Ascending aorta (tissue), 2 donors: ENCODE measurements around the gene DNAJB1. TPM values are rescaled to one million over a fixed set of nuclear protein-coding genes. Genes with fewer than 3 reads are reported as not detected.
A peak's percentile ranks its signal among the peaks of the same experiment; 100 is the strongest.

Experiments used
- DNase-seq, 2 donors: peaks; one replicate each; pipeline ENCODE4 v3.0.0-alpha.2; 2019; ENCODE audit warnings: low spot score in 2 of 2
- H3K27ac ChIP-seq, 2 donors: fragments of 200-600 bp; sonication (generic); one replicate each; pipeline ENCODE4 v1.5.1; 2016 to 2017; ENCODE audit warnings: mild to moderate bottlenecking in 1 of 2
- H3K27me3 ChIP-seq: fragments of 200-600 bp; sonication (generic); one replicate; pipeline ENCODE4 v1.5.1; 2017
- H3K36me3 ChIP-seq, 2 donors: fragments of 200-600 bp; sonication (generic); one replicate each; pipeline ENCODE4 v1.5.1; 2016
- H3K4me1 ChIP-seq, 2 donors: fragments of 200-600 bp; sonication (generic); one replicate each; pipeline ENCODE4 v1.5.1; 2016 to 2017; ENCODE audit warnings: mild to moderate bottlenecking in 1 of 2
- H3K4me3 ChIP-seq, 2 donors: fragments of 200-600 bp; sonication (generic); one replicate each; pipeline ENCODE4 v1.5.1; 2016 to 2017; ENCODE audit warnings: mild to moderate bottlenecking in 1 of 2
- H3K9me3 ChIP-seq, 2 donors: fragments of 200-600 bp; sonication (generic); one replicate each; pipeline ENCODE4 v1.5.1; 2016
- intact Hi-C: fragments of 100-400 bp; cut with DNase I; formaldehyde crosslinking; loops from one replicate; pipeline ENCODE4 v1.15.1; 2023
- total RNA-seq: library from RNA; depleted of rRNA; stranded (reverse); fragments of >200 nt; gene quantifications from one replicate; pipeline ENCODE4 v1.1.0, GENCODE V29; 2016
- TF ChIP-seq, protein P1 (sequence below), 3 experiments: fragments of 200-600 bp in 2 of 3; fragments of 450-650 bp in 1 of 3; sonication (generic) in 2 of 3; IDR thresholded peaks; one replicate each; pipeline ENCODE4 v1.5.1; 2016 to 2019; ENCODE audit warnings: antibody characterized with exemption in 3 of 3, mild to moderate bottlenecking in 1 of 3, moderate library complexity in 1 of 3

Gene DNAJB1
- total RNA-seq, 1 donor from 2014 or later, result 73.8 TPM

DNA sequence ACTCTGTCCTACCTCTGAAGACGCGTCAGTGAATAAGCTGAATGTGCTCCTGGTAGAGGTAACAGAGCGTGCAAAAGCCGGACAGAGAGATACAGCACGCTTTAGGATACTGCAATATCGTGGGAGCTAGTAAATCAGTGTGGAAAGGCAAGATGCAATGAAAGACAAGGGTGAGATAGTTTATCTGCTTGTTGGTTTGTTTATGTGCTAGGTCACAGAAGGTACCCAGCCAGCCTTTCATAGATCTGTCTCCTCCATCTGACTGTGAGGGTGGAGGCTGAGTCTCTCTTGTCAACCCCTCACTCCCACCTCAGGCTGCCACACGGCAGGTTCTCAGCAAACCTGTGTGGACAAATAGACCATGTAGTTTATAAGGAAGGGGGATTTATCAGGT lies 21.4 kb downstream of the DNAJB1 start:
- no peak for DNase-seq
- TF ChIP-seq, protein P1, sequence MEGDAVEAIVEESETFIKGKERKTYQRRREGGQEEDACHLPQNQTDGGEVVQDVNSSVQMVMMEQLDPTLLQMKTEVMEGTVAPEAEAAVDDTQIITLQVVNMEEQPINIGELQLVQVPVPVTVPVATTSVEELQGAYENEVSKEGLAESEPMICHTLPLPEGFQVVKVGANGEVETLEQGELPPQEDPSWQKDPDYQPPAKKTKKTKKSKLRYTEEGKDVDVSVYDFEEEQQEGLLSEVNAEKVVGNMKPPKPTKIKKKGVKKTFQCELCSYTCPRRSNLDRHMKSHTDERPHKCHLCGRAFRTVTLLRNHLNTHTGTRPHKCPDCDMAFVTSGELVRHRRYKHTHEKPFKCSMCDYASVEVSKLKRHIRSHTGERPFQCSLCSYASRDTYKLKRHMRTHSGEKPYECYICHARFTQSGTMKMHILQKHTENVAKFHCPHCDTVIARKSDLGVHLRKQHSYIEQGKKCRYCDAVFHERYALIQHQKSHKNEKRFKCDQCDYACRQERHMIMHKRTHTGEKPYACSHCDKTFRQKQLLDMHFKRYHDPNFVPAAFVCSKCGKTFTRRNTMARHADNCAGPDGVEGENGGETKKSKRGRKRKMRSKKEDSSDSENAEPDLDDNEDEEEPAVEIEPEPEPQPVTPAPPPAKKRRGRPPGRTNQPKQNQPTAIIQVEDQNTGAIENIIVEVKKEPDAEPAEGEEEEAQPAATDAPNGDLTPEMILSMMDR (IDR thresholded peaks at IDR 0.05), result no peak
- Histone ChIP-seq H3K4me1 (peaks cover 0 to 17% of the 10 kb centered on the region in 2 donors), H3K27me3 (no peaks in the 10 kb centered on the region), H3K9me3 (no peaks in the 10 kb centered on the region), H3K36me3 (peaks cover 3 to 4% of the 10 kb centered on the region in 2 donors), H3K27ac (peak overlapping the region; percentile 24 to 51), H3K4me3 (peak overlapping the region in 1 of 2 donors; percentile 90)
- intact Hi-C loops, result loop anchor here (1.0 to 5.0 kb wide), 4 partner anchors 21 to 415 kb away; partner anchors contain the start of genes DNAJB1 and TECR

DNA sequence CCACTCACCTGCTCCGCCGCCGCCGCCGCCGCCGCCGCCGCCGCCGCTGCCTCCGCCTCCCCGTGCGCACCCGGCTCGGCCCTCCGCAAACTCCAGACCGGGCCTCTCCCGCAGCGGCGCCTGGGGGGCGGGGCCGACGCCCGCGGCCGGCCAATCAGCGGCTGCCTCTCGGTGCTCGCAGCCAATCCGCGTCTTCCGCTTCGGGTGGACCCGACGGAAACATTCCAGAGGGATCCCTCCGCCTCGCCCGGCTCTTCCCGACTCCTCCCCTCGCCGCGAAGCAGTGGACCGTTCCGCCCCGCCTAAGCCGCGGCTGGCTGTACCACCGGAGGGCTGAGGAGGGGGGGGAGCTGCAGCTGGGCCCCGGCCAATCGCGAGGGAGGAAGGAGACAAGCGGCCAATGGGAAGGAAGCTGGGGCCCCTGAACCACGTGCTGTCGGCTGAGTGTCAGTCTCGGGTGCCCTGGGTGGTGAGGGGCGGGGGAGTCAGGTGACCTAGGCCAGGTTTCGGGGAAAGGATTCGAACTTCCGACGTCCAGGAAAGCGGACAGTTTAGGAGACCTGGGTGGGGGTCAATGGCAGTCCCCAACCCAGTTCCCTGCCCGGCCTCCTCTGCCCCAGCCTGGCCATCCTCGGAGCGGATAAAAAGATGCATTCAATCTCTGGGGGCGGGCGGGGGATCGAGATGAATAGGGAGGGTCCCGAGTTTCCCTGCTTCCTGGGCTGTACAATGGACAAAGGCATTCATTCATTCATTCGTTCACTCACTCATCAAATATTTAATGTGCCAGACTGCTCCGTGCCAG lies 22.0 kb downstream of the DNAJB1 start, which contains the start of gene GIPC1:
Gene GIPC1 (minus strand): TSS at position 99 of the 805 bp plus-strand sequence. CDS start 13,151 bp downstream, outside the sequence.
- Histone ChIP-seq H3K27me3 (no peaks in the 10 kb centered on the region), H3K4me1 (peaks cover 0 to 17% of the 10 kb centered on the region in 2 donors), H3K36me3 (peaks cover 8 to 9% of the 10 kb centered on the region in 2 donors), H3K4me3 (peak within 1 kb of the TSS; percentile 90 to 93), H3K27ac (peak within 1 kb of the TSS; percentile 36 to 53), H3K9me3 (no peaks in the 10 kb centered on the region)
- TF ChIP-seq, protein P1 (IDR thresholded peaks at IDR 0.05), result no peak
- intact Hi-C loops, result loop anchor here (1.0 to 5.0 kb wide), 4 partner anchors 22 to 414 kb away; partner anchors contain the start of genes DNAJB1 and TECR
- DNase-seq, result peak; percentile 72 to 97

- TF ChIP-seq, protein P1 (IDR thresholded peaks at IDR 0.05), result no peak
- Histone ChIP-seq H3K4me1 (peaks cover 0 to 17% of the 10 kb centered on the region in 2 donors), H3K27me3 (no peaks in the 10 kb centered on the region), H3K36me3 (peaks cover 12 to 14% of the 10 kb centered on the region in 2 donors), H3K4me3 (peak overlapping the region; percentile 90 to 93), H3K9me3 (no peaks in the 10 kb centered on the region), H3K27ac (peak overlapping the region; percentile 36 to 53)
- DNase-seq, result no peak
- intact Hi-C loops, result loop anchor here (1.0 to 5.0 kb wide), 4 partner anchors 23 to 413 kb away; partner anchors contain the start of genes DNAJB1 and TECR
Observed at GRCh38 chr19:14495672-14496028, 22.5 kb downstream of the DNAJB1 start.

- Histone ChIP-seq H3K9me3 (no peaks in the 10 kb centered on the region), H3K4me3 (peak overlapping the region; percentile 90 to 93), H3K4me1 (peaks cover 0 to 17% of the 10 kb centered on the region in 2 donors), H3K27me3 (no peaks in the 10 kb centered on the region), H3K36me3 (peaks cover 15 to 20% of the 10 kb centered on the region in 2 donors), H3K27ac (peak overlapping the region; percentile 36 to 53)
- intact Hi-C loops, result loop anchor here (5.0 kb wide), 2 partner anchors 192 to 413 kb away; no protein-coding TSS in a partner anchor
- no peak for DNase-seq
- TF ChIP-seq, protein P1 (IDR thresholded peaks at IDR 0.05), result no peak
Observed at GRCh38 chr19:14494910-14495671, 23.1 kb downstream of the DNAJB1 start.

DNA sequence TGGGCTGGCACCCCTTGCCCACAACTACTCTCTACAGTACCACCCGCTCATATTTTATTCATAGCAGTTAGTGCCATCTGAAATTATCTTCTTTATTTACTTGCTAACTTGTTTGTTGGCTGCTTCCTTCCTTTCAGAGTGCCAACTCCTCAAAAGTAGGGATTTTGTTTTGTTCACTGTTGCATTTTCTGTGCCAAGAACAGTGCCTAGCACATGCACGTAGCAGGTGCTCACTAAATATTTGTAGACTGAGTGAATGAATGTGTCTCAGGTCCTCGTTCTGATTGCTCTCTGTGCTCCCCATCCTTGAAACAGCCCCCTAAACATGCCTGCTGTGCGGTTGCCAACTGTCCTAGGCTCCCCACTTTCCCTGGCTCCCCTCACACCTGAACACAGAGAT lies 23.8 kb downstream of the DNAJB1 start:
- peak overlapping the region; percentile 90 to 93 for H3K4me3 ChIP-seq
- H3K4me1 ChIP-seq, result peaks cover 0 to 17% of the 10 kb centered on the region in 2 donors
- no peak overlapping the region for H3K27ac ChIP-seq
- TF ChIP-seq, protein P1 (IDR thresholded peaks at IDR 0.05), result no peak
- DNase-seq, result no peak
- H3K9me3 ChIP-seq, result no peaks in the 10 kb centered on the region
- H3K27me3 ChIP-seq, result no peaks in the 10 kb centered on the region
- H3K36me3 ChIP-seq, result peaks cover 18 to 24% of the 10 kb centered on the region in 2 donors
- intact Hi-C loops, result no loop called here
